NCI-H510A treated with DMSO at 0.1 percent for 48 hours (cell line): ENCODE results near the gene SARNP.
A peak's percentile ranks its signal among the peaks of the same experiment; 100 is the strongest.
"Not testable (repeated sequence)": the region's sequence is repeated elsewhere in the genome, so short reads cannot be mapped to it uniquely, and the experiment has no call there.

Experiments used
- DNase-seq: peaks from one replicate; lab custom pipeline; 2025; lab: John Stamatoyannopoulos, UW

The SARNP gene

GRCh38 chr12:55797068-55797467 is 20.5 kb downstream of the SARNP start:
- peak; percentile 35 for DNase-seq

- no peak for DNase-seq
Observed at GRCh38 chr12:55795950-55796349, 21.6 kb downstream of the SARNP start.

GRCh38 chr12:55789893-55790292 is 27.6 kb downstream of the SARNP start:
- DNase-seq = no peak

GRCh38 chr12:55789171-55789570 is 28.4 kb downstream of the SARNP start:
- no peak for DNase-seq

- no peak for DNase-seq
Observed at GRCh38 chr12:55788546-55788945, 29.0 kb downstream of the SARNP start.

- DNase-seq = no peak
Observed at GRCh38 chr12:55780685-55781084, 36.8 kb downstream of the SARNP start.

- DNase-seq = no peak
Observed at GRCh38 chr12:55777856-55778255, 39.7 kb downstream of the SARNP start.

GRCh38 chr12:55771736-55772135 is 45.8 kb downstream of the SARNP start:
- DNase-seq = peak; percentile 62

- no peak for DNase-seq
Observed at GRCh38 chr12:55767156-55767555, 50.4 kb downstream of the SARNP start.

- peak; percentile 87 for DNase-seq
Observed at GRCh38 chr12:55765736-55766290, 51.7 kb downstream of the SARNP start.

GRCh38 chr12:55762646-55763045 is 54.9 kb downstream of the SARNP start:
- no peak for DNase-seq

GRCh38 chr12:55760663-55761062 is 56.9 kb downstream of the SARNP start:
- no peak for DNase-seq

- not testable (repeated sequence) for DNase-seq
Observed at GRCh38 chr12:55758575-55758974, 58.9 kb downstream of the SARNP start.

- no peak for DNase-seq
Observed at GRCh38 chr12:55757701-55758100, 59.8 kb downstream of the SARNP start.

GRCh38 chr12:55755246-55755645 is 62.3 kb downstream of the SARNP start:
- DNase-seq = no peak

- no peak for DNase-seq
Observed at GRCh38 chr12:55748230-55748993, 69.1 kb downstream of the SARNP start.

GRCh38 chr12:55746913-55747231 is 70.7 kb downstream of the SARNP start:
- DNase-seq = no peak

GRCh38 chr12:55746174-55746912 is 71.2 kb downstream of the SARNP start:
- no peak for DNase-seq

- peak; percentile 28 for DNase-seq
Observed at GRCh38 chr12:55745361-55746173, 72.0 kb downstream of the SARNP start.

- DNase-seq = peak; percentile 9
Observed at GRCh38 chr12:55744340-55745030, 73.0 kb downstream of the SARNP start.

GRCh38 chr12:55743406-55744339 is 73.9 kb downstream of the SARNP start:
- DNase-seq = peak; percentile 31
